Measurements from ENCODE around the gene GIPR. TPM values are rescaled to one million over a fixed set of nuclear protein-coding genes. Genes with fewer than 3 reads are reported as not detected.

The GIPR gene
- total and polyA plus RNA-seq, 2 experiments from 2014 or later, result not detected

DNA sequence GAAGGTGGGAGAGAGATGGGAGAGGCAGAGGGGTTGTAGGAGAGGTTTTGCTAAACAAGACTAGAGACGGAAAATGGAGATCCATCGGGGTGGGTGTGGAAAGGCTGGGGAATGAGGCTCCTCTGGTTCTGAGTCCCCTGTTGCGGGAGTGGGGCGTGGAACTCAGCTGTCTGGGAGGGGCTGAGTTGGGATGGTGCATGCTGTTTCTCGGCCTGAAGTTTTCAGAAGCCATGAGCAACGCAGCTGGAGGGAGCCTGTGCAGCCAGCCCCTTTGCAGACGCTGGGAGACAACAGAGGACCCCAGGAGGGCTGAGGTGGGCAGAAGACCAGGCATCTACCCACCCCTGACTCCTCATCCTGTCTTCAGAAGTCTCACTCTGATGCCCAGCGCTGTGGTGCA lies 7.4 kb upstream of the GIPR start:
- H3K4me1 ChIP-seq (ENCODE audit: insufficient read depth), result no peaks in the 10 kb centered on the region
- TF ChIP-seq EZH2 (IDR thresholded peaks at IDR 0.05; ENCODE audit: insufficient read depth, poor library complexity, severe bottlenecking) (no peak), EZH2phosphoT487 (IDR thresholded peaks at IDR 0.05; ENCODE audit: insufficient read depth, low read depth) (no peak)
- H3K9ac ChIP-seq, result no peak overlapping the region
- WGBS, 2 experiments (ENCODE audit: low coverage in 1 of 2, low lambda C conversion rate in 2 of 2, missing lambda C conversion rate in 2 of 2), result 10 to 25% methylated on average over 7 to 8 of the region's 8 CpGs
- H3K27ac ChIP-seq, result no peak overlapping the region
- no peaks in the 10 kb centered on the region for H3K9me3 ChIP-seq (ENCODE audit: low read depth)
- H3K79me2 ChIP-seq (ENCODE audit: insufficient read depth), result no peaks in the 10 kb centered on the region
- in situ Hi-C loops (cut with MboI), result no loop called here
- H3K4me2 ChIP-seq (ENCODE audit: unreplicated experiment), result no peak overlapping the region
- no peak overlapping the region for H3K4me3 ChIP-seq
- H2AFZ ChIP-seq, result no peak overlapping the region
- H3K27me3 ChIP-seq (replicated peaks; ENCODE audit: insufficient read depth), result no peaks in the 10 kb centered on the region; the same call in 1 of the 2 replicates
- DNase-seq, result no peak
- no peaks in the 10 kb centered on the region for H3F3A ChIP-seq (ENCODE audit: insufficient read depth)
- no peaks in the 10 kb centered on the region for H3K36me3 ChIP-seq (ENCODE audit: low read depth)
- H3K9me2 ChIP-seq (ENCODE audit: insufficient read depth), result no peaks in the 10 kb centered on the region
- H4K20me1 ChIP-seq (ENCODE audit: insufficient read depth), result no peaks in the 10 kb centered on the region

DNA sequence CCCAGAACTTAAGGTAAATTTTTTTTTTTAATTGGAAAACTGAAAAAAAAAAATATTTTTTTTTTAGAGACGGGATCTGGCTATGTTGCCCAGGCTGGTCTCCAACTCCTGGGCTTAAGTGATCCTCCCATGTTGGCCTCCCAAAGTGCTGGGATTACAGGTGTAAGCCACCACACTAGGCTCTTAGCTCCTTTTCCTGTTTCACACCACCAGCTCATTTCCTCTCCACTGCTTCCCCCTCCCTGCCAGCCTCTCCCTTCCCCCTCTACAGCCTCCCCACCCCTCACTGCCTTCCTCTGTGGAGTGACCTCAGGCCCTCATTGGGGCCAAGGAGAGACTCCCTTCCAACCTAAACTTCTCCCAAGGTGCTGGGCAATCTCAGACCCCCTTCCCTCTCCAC lies 4.2 kb upstream of the GIPR start:
- no peaks in the 10 kb centered on the region for H3K9me2 ChIP-seq (ENCODE audit: insufficient read depth)
- H3K4me3 ChIP-seq, result no peak overlapping the region
- H4K20me1 ChIP-seq (ENCODE audit: insufficient read depth), result no peaks in the 10 kb centered on the region
- H3K9me3 ChIP-seq (ENCODE audit: low read depth), result no peaks in the 10 kb centered on the region
- no peak overlapping the region for H2AFZ ChIP-seq
- TF ChIP-seq EZH2 (IDR thresholded peaks at IDR 0.05; ENCODE audit: insufficient read depth, poor library complexity, severe bottlenecking), result no peak
- TF ChIP-seq EZH2phosphoT487 (IDR thresholded peaks at IDR 0.05; ENCODE audit: insufficient read depth, low read depth), result no peak
- no peaks in the 10 kb centered on the region for H3F3A ChIP-seq (ENCODE audit: insufficient read depth)
- H3K4me1 ChIP-seq (ENCODE audit: insufficient read depth), result peaks cover 4% of the 10 kb centered on the region
- H3K27ac ChIP-seq, result no peak overlapping the region
- in situ Hi-C loops (cut with MboI), result no loop called here
- no peak overlapping the region for H3K4me2 ChIP-seq (ENCODE audit: unreplicated experiment)
- 92 to 100% methylated on average over 1 of the region's 1 CpG for WGBS, 2 experiments (ENCODE audit: low coverage in 1 of 2, low lambda C conversion rate in 2 of 2, missing lambda C conversion rate in 2 of 2)
- H3K9ac ChIP-seq, result no peak overlapping the region
- no peak for DNase-seq
- no peaks in the 10 kb centered on the region for H3K79me2 ChIP-seq (ENCODE audit: insufficient read depth)
- H3K36me3 ChIP-seq (ENCODE audit: low read depth), result no peaks in the 10 kb centered on the region
- no peaks in the 10 kb centered on the region; the same call in 1 of the 2 replicates for H3K27me3 ChIP-seq (replicated peaks; ENCODE audit: insufficient read depth)

DNA sequence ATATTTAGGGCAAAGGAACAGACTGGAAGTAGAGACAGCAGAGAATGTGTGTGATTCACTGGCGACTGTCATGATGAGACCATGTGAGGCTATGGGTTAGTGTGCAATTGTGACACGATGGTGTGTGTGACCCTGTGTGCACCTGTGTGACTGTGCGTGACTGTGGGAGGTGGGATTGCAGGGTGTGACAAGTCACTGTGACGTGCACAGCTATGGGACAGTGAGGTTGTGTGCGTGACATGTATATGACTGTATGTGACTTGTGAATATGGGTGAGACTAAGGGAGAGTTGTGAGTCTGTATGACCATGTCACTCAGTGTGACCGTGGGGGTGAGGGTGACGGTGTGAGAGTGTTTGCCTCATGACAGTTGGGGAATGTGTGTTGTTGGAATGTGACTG lies 3.4 kb upstream of the GIPR start:
- Histone ChIP-seq H4K20me1 (ENCODE audit: insufficient read depth) (no peaks in the 10 kb centered on the region), H3K4me2 (ENCODE audit: unreplicated experiment) (no peak overlapping the region), H3K4me3 (no peak overlapping the region), H3K9me3 (ENCODE audit: low read depth) (no peaks in the 10 kb centered on the region), H3F3A (ENCODE audit: insufficient read depth) (no peaks in the 10 kb centered on the region), H3K9ac (no peak overlapping the region), H3K9me2 (ENCODE audit: insufficient read depth) (no peaks in the 10 kb centered on the region), H3K27me3 (replicated peaks; ENCODE audit: insufficient read depth) (no peaks in the 10 kb centered on the region; the same call in 1 of the 2 replicates), H3K4me1 (ENCODE audit: insufficient read depth) (peaks cover 9% of the 10 kb centered on the region), H2AFZ (no peak overlapping the region), H3K27ac (no peak overlapping the region), H3K79me2 (ENCODE audit: insufficient read depth) (no peaks in the 10 kb centered on the region), H3K36me3 (ENCODE audit: low read depth) (no peaks in the 10 kb centered on the region)
- in situ Hi-C loops (cut with MboI), result no loop called here
- no peak for DNase-seq
- 22 to 24% methylated on average over 7 of the region's 7 CpGs for WGBS, 2 experiments (ENCODE audit: low coverage in 1 of 2, low lambda C conversion rate in 2 of 2, missing lambda C conversion rate in 2 of 2)
- TF ChIP-seq EZH2phosphoT487 (IDR thresholded peaks at IDR 0.05; ENCODE audit: insufficient read depth, low read depth) (no peak), EZH2 (IDR thresholded peaks at IDR 0.05; ENCODE audit: insufficient read depth, poor library complexity, severe bottlenecking) (no peak)

DNA sequence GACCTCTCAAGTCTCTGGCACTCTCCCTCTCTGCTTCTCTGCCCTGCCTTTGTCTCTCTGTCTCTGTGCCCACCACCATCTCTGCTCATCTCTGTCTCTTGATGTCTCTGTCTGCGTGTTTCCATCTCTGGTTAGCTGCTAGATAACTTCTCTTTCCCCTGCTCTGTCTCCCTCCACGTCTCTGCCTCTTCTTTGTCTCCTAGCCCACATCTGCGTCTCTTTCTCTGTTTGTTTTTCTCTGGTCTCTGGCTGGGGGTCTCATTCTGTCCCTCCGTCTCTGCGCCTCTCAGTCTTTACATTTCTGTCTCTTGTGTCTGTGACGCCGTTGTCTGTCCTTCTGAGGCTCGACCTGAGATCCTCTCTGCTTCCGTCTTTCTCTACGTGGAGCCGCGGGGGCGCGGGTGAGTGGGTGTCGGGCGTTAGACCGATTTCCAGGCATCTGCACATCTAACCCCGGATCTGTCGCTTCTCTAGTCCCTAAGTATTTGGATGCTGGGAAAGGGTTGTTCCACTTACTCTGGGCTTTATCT lies 386 bp downstream of the GIPR start:
- in situ Hi-C loops (cut with MboI), result no loop called here
- H3K4me1 ChIP-seq (ENCODE audit: insufficient read depth), result peaks cover 10% of the 10 kb centered on the region
- H4K20me1 ChIP-seq (ENCODE audit: insufficient read depth), result no peaks in the 10 kb centered on the region
- no peaks in the 10 kb centered on the region for H3K9me2 ChIP-seq (ENCODE audit: insufficient read depth)
- H3K36me3 ChIP-seq (ENCODE audit: low read depth), result no peaks in the 10 kb centered on the region
- H3K4me2 ChIP-seq (ENCODE audit: unreplicated experiment), result peak overlapping the region; percentile 88
- peak overlapping the region; percentile 84 for H2AFZ ChIP-seq
- H3K79me2 ChIP-seq (ENCODE audit: insufficient read depth), result no peaks in the 10 kb centered on the region
- peak overlapping the region; percentile 67 for H3K4me3 ChIP-seq
- H3K9me3 ChIP-seq (ENCODE audit: low read depth), result no peaks in the 10 kb centered on the region
- no peak overlapping the region for H3K27ac ChIP-seq
- H3F3A ChIP-seq (ENCODE audit: insufficient read depth), result no peaks in the 10 kb centered on the region
- DNase-seq, result peak; percentile 57
- H3K27me3 ChIP-seq (replicated peaks; ENCODE audit: insufficient read depth), result 0 out of 2 replicates have a peak, but pooled peaks cover 9% of the 10 kb centered on the region
- 1% methylated on average over 18 to 19 of the region's 19 CpGs for WGBS, 2 experiments (ENCODE audit: low coverage in 1 of 2, low lambda C conversion rate in 2 of 2, missing lambda C conversion rate in 2 of 2)
- peak overlapping the region; percentile 53 for H3K9ac ChIP-seq
- no peak for TF ChIP-seq EZH2phosphoT487 (IDR thresholded peaks at IDR 0.05; ENCODE audit: insufficient read depth, low read depth)
- TF ChIP-seq EZH2 (IDR thresholded peaks at IDR 0.05; ENCODE audit: insufficient read depth, poor library complexity, severe bottlenecking), result no peak

Measured in GM23248 (cell line).